Right renal cortex interstitium (tissue), 3 donors: Measurements from ENCODE around the gene POLR3C. TPM values are rescaled to one million over a fixed set of nuclear protein-coding genes. Genes with fewer than 3 reads are reported as not detected.
A peak's percentile ranks its signal among the peaks of the same experiment; 100 is the strongest.
"Not testable (repeated sequence)": the region's sequence is repeated elsewhere in the genome, so short reads cannot be mapped to it uniquely, and the experiment has no call there.

Experiments used
- DNase-seq, 3 donors: peaks; one replicate each; pipeline ENCODE4 v3.0.0-alpha.2; 2013; ENCODE audit warnings: low read depth in 3 of 3, low spot score in 2 of 3
- polyA plus RNA-seq, 3 donors: library from polyadenylated mRNA; unstranded; fragments of 120-200 nt; gene quantifications; one replicate each; pipeline ENCODE4 v1.2.1, GENCODE V29; 2013; ENCODE audit not compliant: insufficient read length in 3 of 3

POLR3C gene
- polyA plus RNA-seq, 3 donors, result 34.4 to 39.1 (median 37.7) TPM

DNA sequence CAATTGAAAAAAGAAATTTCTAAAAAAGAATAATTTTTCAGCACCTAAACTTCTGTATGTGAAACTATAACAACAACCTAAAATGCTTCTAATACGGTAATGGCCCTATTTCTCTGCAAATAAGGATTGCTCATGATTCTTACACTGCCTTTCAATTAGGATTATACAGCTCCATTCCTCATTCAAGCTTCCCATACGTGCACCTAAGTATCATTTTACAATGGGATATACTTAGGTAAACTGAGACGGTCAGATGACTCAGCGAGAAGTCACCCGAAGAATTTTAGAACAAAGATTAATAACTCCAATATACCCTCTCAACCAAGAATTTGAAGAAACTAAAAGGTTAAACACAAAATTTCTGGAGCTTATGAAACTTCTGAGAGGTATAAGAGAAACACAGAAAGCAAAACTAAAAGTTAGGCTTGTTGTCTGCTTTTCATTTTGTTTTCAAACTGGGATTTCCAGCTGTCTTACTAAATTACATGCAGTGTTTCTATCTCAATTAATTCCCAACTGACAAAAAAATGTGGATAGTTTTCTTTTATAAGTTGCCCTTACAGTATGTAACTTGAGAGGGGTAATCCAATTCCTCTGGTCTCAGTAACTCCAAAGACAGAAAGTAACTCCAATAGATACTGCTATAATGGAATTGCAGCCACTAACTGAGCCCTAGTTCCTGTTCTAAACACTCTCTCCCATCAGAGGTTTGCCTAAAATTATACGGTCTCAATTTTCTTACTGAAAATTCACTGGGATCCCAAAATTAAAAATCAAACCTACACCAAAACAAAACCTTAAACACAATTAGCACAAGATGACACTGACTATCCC, 10.8 kb upstream of the POLR3C start:
- not testable (repeated sequence) for DNase-seq

DNA sequence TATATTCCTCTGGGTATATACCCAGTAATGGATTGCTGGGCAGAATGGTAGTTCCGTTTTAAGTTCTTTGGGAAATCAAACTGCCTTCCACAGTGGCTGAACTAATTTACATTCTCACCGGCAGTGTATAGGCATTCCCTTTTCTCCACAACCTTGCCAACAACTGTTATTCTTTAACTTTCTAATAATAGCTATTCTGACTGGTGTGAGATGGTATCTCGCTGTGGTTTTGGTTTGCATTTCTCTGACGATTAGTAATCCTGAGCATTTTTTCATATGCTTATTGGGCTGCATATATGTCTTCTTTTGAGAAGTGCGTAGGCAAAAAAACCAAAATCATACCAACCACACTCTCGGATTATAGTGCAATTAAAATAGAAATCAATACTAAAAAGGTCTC, 5.9 kb upstream of the POLR3C start:
- not testable (repeated sequence) for DNase-seq

DNA sequence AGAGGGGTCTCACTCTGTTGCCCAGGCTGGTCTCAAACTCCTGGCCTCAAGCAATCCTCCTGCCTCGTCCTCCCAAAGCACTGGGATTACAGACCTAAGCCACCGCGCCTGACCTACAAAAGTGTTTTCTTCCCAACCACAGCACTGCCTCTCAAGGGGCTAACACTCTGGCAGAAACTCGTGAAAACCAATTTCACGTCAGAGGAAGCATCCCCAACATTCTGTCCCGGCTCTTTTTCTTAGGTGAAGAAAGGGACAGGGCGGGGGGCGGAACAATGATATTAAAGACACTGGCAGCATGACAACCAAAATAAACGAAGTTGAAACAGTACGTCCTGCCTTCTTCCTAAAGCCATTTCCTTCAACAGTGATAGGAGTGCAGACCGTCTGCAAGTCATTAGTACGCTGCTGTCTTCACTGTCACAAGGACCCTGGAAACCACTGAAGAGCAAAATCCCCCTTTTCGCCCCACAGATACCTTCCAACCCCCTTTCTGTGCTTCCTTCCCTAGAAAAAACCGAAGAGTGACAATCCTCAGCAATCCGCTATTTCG, 1.1 kb upstream of the POLR3C start:
- DNase-seq, result not testable (repeated sequence)

DNA sequence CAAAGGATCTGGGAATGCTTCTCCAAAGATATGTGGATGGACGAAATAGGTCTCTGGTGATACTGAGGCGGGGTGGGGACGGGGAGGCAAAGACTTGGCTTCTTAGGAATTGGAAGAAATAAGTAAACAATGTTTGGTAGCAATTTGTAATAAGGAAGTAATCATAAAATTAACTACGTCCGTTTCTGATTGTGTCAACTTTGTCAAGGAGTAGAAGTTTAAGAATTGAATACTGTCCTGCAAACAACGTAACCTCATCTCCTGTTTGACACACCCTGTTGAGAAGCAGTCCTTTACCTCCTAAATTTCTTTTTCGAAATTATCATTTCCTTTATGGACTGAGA, 471 bp downstream of the POLR3C start:
- DNase-seq, result no peak

DNA sequence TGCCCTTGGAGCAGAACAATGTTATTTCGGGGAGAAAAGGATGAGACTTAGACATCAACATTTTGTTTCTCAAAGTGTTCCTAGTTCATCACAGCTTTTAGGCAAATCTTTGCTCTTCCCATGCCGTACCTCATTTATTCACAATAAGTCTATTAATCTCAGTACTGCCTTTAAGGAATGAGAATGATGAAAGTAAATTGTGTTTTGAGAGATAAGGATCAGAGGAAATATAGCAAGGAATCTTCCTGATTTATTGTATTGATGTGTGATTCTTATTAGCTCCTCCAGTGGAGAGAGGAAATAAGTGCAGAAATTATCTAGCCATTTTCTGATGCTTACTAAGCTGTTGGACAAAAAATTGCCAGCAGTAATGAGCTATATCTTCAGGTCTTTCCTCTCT, 2.0 kb downstream of the POLR3C start:
- DNase-seq, result no peak

DNA sequence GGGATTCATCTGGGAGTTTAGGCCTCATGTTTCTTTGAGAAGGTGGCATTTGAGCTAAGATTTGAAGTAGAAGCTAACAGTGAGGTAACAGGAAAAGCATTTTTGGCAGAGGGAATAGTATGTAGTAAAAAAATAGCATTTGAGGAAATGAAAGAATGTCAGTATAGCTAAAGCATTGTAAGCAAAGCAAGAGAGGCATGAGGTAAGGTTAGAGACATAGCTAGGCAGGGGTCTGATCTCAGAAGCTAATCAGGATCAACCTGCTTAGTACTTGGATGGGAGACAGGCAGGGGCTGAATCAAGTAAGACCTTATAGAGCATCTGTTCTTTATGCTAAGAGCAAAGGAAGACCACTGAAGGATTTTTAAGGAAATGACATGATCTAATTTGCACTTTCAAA, 4.0 kb downstream of the POLR3C start:
- DNase-seq, result no peak

DNA sequence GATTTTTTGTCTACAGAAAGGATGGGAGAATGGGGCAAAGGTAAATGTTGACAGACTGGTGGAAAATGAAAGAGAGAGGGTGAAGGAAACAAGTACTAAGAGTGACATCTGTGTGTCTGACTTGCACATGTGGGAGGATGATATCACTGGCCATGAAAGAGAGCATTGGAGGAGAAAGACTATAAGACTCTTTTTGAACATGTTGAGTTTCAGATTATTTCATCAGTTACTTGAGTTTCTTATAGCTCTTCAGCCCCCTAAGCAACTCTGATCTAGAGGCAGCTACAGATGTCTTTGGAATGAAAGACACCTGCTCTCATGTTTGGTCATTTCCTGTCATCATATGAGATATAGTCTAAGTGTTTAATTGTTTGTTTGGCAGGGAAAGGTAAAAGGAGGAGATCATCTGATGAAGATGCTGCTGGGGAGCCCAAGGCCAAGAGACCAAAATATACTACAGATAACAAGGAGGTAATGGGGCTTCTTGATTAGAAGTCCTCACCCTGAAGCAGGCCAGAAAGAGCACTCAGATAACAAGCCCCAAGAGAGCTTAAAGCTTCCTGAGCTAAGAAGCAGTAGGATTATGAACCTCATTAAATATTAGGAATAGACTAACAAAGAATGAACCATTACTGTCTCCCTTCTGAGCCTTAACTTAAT, 4.5 kb downstream of the POLR3C start:
- no peak for DNase-seq

DNA sequence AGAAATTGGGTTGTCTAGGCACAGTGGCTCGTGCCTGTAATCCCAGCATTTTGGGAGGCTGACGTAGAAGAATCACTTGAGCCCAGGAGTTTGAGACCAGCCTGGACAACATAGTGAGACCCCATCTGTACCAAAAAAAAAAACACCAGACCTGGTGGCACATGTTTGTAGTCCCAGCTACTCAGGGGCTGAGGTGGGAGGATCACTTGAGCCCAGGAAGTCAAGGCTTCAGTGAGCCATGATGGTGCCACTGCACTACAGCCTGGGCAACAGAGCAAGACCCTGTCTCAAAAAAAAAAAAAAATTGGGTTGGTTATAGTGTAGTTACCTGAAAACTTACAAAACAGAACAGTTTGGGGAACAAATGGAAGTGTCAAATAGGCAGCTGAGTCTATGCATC, 6.8 kb downstream of the POLR3C start:
- DNase-seq, result not testable (repeated sequence)

DNA sequence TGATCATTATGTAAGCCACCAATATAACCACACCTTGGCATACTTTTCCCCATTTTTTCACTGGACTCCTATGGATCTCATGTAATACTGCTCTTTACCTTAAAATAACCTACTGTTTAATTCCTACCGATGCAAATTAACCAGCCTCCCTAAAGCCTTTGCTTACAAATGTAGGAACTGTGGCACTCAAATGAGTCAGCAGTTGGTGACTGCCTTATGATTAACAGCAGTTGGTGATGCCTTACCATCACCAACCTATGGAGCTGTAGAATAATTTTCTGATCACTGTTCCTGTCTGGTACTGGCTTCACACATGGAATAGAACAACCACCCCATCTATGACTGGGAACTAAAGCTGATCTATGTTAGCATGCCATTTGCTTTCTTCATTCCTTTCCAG, 13.7 kb downstream of the POLR3C start:
- DNase-seq, result no peak

DNA sequence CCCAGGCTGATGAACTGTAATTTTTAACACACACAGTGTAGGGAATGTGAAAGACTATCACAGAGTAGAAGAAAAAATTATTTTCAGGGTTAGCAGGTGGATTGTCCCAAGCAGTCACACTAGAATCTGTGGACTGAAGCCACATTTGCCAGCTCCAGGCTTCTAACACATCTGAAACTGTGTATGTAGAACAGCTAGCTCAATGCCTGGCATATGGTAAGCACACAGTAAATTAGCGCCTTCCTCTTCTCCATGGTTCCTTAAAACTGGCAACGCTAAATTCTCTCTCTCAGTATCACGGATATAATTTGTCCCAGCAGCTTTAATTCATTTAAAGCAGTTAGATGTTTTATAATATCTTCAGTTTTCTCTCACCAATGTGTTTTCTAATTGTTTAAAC, 19.0 kb downstream of the POLR3C start:
- no peak for DNase-seq

DNA sequence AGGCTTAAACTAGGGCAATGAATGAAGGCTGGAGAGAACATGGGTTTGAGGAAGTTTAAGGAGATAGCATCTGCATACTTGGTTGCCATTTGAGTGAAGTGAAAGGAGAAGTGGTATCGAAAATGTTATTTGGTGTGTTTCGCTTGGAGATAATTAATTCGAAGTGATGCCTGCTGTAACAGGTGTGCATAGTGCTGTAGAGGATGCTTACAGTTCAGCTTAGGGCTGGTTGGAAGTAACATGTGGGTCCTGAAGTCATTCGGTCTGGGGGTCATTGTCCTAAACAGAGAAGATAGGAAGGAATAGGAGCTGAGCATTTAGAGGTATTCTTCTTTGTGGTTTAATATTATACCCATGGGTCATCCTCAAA, 21.1 kb downstream of the POLR3C start:
- no peak for DNase-seq

DNA sequence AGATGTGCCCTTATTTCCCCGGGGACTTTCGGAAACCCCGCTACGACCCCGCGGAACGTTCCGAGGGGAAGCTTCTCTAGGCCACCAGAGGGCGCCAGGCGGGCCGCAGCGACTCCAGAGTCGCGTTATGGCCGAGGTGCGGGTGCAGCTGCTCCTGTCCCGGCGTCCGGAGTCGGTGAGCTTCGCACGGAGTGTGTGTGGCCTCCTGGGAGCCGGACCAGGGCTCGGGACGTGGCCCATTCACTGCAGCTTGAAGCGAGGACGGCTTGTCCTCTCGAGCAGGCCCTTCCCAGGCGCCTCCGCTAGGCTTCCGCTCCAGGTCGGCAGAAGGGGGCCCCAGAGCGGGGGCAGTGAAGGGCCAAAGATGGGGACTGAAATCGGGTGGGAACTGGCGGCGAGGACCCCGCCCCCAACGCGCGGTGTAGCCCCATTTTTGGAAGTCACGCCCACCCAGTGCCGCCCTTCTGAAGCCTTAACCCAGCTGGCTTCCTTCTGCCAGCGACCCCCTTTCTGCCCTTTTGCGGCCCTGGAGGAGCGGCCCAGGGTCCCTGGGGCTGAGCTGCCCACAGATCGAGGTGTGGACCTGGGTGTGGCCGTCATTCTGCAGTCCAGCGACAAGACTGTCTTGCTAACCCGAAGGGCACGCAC, 21.6 kb downstream of the POLR3C start, which contains the start of gene NUDT17:
Gene NUDT17 (plus strand): TSS at position 117 of the 648 bp plus-strand sequence. CDS start 11 bp downstream, at position 128.
- peak in 1 of 3 donors; percentile 59 for DNase-seq

DNA sequence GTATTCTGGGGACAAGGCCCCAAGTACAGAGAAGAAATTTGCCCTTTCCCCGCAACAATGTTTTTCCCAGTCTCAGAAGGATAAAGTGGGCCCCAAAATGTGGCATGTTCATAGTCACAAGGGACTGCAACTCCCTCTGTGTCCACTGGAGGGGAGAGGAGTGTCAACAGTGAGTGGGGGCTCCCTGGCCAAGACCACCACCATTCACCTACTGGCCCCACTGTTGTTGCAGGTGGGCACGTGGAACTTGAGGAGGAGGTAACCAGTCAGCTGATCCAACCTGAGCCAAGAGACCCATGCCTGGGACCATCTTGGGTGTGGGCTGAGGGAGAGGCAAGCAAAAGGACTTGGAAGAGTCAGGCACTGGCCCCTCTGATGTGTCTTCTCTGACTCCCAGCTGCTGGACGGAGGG, 22.2 kb downstream of the POLR3C start:
- DNase-seq, result peak in 1 of 3 donors; percentile 31

DNA sequence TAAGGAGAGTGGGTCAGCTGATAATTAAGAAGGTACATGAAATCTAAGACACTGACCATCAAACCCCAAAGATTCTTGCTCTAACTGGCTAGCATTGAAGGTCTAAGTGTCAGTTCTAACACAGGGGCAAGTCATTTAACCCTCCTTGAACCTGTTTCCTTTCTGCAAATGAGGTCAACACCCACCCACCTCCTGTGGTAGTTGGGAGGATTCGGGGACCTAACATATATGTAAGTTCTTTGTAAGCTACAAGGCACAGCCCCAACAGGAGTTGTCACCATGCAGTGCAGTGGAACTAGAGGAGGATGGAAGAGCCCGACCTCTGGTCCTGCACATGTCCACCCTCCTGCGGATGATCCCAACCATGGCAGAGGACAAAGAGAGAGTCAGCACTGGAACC, 23.8 kb downstream of the POLR3C start:
- DNase-seq, result no peak

DNA sequence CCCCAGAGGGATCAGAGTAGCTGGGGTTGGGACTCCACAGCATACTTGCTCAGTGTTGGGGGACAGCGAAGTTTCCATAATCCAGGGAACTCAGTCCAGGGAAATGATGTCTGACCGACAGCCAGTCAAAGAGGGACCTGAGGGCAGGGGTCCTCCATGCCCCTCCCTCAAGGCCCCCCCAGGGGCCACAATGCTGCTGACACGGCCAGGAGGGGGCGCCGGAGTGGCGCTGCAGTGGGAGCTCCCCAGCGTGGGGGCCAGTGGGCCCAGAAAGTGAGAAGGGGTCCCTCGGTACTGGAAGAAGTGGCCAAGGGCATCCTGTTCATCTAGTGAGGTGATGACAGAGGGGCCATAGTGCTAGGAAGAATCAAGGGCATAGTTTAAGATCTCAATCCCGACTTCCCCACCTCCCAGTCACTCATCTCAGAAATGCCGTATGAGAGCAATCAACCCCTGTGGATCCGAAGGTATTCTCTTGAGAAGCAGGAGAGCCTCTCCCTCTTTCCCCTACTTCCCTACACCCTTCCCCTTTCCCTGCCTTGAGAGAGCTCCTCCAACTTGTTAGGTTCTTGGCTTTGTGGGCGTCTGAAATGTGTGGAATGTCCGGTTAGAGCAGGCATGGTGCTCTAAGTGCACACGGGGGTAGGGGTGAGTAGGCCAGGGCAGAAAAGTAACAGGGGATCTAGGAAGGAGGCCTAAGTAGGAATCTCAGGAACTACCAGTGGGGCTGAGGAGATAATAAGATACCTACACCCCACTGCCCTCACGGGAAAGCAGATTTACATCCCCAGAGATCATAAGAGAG, 25.6 kb downstream of the POLR3C start:
- no peak for DNase-seq

DNA sequence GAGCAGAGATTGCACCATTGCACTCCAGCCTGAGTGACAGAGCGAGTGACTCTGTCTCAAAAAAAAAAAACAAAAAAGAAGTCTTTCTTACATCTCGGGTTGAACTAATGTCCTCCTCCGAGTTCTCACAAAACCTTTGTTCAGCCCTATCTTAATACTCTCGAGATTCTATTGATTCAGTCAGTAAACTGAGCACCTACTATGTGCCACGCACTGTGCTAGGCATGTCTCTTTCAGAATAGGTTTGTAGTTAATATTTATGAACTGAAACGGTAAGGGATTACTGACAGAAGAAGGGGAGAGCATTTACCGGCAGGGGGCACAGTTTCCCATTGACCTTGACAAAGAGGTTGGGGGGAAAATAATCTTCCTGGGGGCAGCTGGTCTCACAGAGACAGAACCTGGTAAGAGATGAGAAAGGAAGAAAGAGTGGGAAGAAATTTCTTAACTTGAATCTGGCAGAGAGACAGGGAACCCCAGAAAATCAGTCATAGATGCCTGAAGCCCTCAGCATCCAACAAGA, 31.5 kb downstream of the POLR3C start:
- DNase-seq, result no peak

DNA sequence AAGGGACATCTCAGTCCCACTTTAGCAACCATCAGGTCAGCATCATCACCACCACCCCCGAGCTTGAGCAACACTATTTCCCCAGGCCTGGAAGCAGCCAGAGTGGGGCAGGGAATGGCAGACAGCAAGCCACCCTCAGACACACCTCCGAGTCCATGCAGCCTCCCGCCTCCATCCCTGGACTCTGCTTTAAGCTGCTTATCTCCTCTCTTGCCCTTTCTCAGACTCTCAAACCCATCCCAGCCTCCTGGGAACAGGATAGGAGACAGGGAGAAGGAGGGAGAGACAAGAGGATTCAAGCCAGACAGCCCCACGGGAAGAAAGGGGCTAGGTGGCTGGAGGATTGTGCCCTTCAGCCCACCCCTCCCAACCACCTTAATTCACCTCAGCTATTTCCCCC, 33.2 kb downstream of the POLR3C start:
- DNase-seq, result no peak

DNA sequence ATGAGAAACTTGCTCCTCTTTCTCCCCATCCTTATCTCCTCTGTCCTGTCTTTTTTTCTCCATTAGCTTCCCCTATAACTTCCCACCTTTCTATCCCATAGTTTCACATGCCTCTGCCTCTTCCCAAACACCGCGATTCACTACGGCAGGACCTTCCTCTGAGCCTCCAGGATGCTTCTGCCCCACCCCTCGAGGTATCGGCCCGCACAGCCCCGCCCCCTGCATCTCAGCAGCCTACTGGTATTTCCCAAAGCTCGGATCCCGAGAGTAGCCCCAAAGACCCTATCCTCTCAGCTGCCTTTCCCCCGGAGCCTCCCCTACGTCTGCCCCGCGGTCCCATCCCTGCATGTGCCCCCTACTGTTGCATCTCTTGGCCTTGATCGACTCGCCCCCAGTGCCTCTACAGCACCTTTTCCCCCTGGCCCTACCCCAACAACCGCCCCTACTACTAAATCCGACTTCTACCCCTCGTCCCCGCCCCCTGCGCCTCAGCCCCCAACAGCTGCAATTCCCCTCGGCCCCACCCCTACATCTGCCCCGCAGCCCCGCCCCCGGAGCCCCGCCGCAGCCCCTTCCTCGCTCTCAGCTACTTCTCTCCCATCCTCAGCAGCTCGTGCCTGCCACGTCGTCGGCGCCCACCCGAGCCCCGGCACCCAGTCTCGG, 34.4 kb downstream of the POLR3C start:
- DNase-seq, result no peak

DNA sequence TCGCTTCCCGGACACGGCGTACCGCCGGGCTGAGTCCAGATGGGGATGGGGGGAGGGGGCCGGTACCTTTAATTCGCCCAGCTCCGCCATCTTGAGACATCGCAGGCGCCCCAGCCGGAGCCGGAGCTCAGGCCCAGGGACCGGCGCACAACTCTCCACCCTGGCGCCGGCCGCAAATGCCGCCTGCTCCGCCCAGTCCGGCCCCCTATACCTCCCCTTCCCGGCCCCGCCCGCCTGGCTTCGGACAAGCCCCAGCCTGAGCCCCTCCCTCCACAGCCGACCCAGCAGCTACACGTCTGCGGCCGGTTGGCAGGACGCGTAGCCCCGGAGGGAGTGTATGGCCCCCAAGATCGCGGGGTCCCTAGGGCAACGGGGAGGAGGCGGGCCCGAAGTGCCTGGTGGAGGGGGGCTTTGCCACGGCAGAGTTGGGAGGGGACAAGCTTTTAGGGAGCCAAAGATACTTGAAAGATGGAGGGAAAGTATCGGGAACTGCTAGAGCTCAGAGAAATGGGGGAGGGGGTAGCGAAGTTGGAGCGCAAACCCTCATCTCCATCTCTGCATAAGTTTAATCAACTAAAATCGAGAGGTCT, 35.0 kb downstream of the POLR3C start, which contains the start of gene PIAS3:
Gene PIAS3 (minus strand): TSS at position 181 of the 590 bp plus-strand sequence. CDS start 91 bp downstream, at position 90.
- peak in 2 of 3 donors; percentile 88 for DNase-seq
